ENCODE results near the gene PTPRH. TPM values are rescaled to one million over a fixed set of nuclear protein-coding genes. Genes with fewer than 3 reads are reported as not detected.

The PTPRH gene
- total RNA-seq, 1 donor from 2014 or later, result 1.0 TPM

DNA sequence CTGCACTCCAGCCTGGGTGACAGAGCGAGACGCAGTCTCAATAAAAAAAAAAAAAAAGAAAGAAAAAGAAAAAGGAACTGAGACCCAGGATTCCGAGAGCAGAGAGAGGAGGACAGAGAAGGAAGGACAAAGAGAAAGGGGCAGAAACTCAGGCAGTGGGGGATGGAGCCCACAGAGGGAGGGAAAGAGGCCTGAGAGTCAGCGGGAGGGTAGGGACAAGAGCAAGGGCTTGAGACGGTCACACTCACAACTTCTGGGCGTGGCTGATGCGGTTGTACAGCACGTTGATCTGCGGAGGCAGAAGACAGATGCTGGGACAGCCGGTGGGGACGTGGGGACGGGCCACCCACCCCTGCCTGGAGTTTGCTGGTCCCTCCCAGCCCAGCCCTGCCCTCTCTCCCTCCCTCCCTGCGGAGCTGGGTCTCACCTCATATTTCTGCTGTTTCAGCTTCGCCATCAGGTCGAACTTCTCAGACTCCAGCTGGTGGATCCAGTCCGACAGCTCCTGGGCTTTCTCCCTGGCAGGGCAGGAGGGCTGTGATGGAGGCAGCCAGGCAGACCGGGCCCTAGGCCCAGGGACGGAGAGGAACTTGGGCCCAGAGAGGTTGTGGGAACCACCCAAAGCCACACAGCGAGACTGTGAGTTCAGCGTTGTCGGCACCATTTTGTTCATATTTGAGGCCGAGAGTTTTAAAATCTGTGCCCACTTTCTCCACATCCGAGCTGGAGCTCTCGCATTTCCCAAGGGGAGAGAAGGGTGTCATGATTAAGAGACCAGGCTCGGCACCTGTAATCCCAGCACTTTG is 75.5 kb downstream of the PTPRH start:
- H3K4me3 ChIP-seq (ENCODE audit: insufficient read depth, low read depth, low read length), result no peak overlapping the region
- Mint-ChIP-seq H3K4me3 (ENCODE audit: unreplicated experiment) (no peak overlapping the region), H3K27me3 (ENCODE audit: low read depth, unreplicated experiment) (peaks cover 16% of the 10 kb centered on the region), H3K9me3 (ENCODE audit: unreplicated experiment) (no peaks in the 10 kb centered on the region), H3K4me1 (ENCODE audit: low read depth, unreplicated experiment) (no peaks in the 10 kb centered on the region), H3K27ac (ENCODE audit: unreplicated experiment) (no peak overlapping the region), H3K36me3 (ENCODE audit: low read depth, unreplicated experiment) (no peaks in the 10 kb centered on the region)
- DNase-seq (ENCODE audit: low read depth) (no peak), FAIRE-seq (no peak)
- no peak overlapping the region for H3K9ac ChIP-seq (ENCODE audit: low read length)
- no peaks in the 10 kb centered on the region for H3K9me3 ChIP-seq (ENCODE audit: insufficient read depth, low read depth, low read length)
- H3K27ac ChIP-seq (ENCODE audit: low read depth, low read length), result no peak overlapping the region
- TF ChIP-seq CTCF (IDR thresholded peaks at IDR 0.05; ENCODE audit: insufficient read depth, low read depth, low read length) (no peak), EZH2 (IDR thresholded peaks at IDR 0.05; ENCODE audit: insufficient read depth, low read length) (no peak)
- no peaks in the 10 kb centered on the region for H3K36me3 ChIP-seq (ENCODE audit: insufficient read depth, low read length)
- H3K79me2 ChIP-seq (ENCODE audit: insufficient read depth, low read length), result no peaks in the 10 kb centered on the region
- no peaks in the 10 kb centered on the region for H3K4me1 ChIP-seq (ENCODE audit: insufficient read depth, low read length)
- no peaks in the 10 kb centered on the region for H4K20me1 ChIP-seq (ENCODE audit: insufficient read depth, low read length)
- H3K27me3 ChIP-seq (ENCODE audit: insufficient read depth, low read length), result peaks cover 3% of the 10 kb centered on the region
- no peak overlapping the region for H2AFZ ChIP-seq (ENCODE audit: low read depth, low read length)
- H3K4me2 ChIP-seq (ENCODE audit: low read length), result no peak overlapping the region

DNA sequence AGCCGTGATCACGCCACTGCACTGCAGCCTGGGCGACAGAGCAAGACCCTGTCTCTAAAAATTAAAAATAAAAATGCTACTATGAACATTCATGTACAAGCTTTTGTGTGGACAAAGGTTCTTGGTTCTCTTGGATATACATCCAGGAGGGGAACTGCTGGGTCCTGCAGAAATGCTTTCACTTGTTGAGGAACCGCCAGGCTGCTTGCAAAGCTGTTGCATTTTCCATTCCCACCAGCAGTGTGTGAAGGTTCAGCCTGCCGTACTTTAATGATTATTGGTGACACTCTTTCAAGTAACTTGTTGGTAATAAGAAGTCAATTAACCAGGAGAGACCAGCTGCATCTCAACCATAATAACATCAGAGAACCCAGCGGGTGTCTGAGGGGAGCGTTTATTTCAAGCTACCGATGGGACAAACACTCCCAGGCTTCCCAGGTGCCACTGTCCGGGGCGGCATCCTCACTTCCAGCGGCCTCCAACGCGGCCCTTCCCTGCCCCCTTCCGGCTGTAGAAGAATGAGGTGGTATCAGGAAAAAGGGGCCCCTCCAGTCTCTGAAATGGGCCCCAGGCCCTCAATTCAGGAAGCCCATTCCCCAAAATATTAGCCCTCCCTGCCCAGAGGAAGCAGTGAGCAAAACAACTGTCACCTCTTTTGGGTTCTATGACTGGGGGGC is 76.7 kb downstream of the PTPRH start:
- Histone ChIP-seq H3K27me3 (ENCODE audit: insufficient read depth, low read length) (peaks cover 3% of the 10 kb centered on the region), H3K27ac (ENCODE audit: low read depth, low read length) (no peak overlapping the region), H2AFZ (ENCODE audit: low read depth, low read length) (no peak overlapping the region), H3K9ac (ENCODE audit: low read length) (no peak overlapping the region), H3K4me1 (ENCODE audit: insufficient read depth, low read length) (no peaks in the 10 kb centered on the region), H3K9me3 (ENCODE audit: insufficient read depth, low read depth, low read length) (no peaks in the 10 kb centered on the region), H3K79me2 (ENCODE audit: insufficient read depth, low read length) (no peaks in the 10 kb centered on the region), H3K36me3 (ENCODE audit: insufficient read depth, low read length) (no peaks in the 10 kb centered on the region), H4K20me1 (ENCODE audit: insufficient read depth, low read length) (no peaks in the 10 kb centered on the region), H3K4me3 (ENCODE audit: insufficient read depth, low read depth, low read length) (no peak overlapping the region), H3K4me2 (ENCODE audit: low read length) (no peak overlapping the region)
- no peak for DNase-seq (ENCODE audit: low read depth)
- Mint-ChIP-seq H3K27me3 (ENCODE audit: low read depth, unreplicated experiment) (peaks cover 15% of the 10 kb centered on the region), H3K4me3 (ENCODE audit: unreplicated experiment) (no peak overlapping the region), H3K36me3 (ENCODE audit: low read depth, unreplicated experiment) (no peaks in the 10 kb centered on the region), H3K27ac (ENCODE audit: unreplicated experiment) (no peak overlapping the region), H3K4me1 (ENCODE audit: low read depth, unreplicated experiment) (no peaks in the 10 kb centered on the region), H3K9me3 (ENCODE audit: unreplicated experiment) (no peaks in the 10 kb centered on the region)
- FAIRE-seq, result no peak
- TF ChIP-seq CTCF (IDR thresholded peaks at IDR 0.05; ENCODE audit: insufficient read depth, low read depth, low read length), result no peak
- no peak for TF ChIP-seq EZH2 (IDR thresholded peaks at IDR 0.05; ENCODE audit: insufficient read depth, low read length)

GRCh38 chr19:55131421-55131820 is 77.9 kb downstream of the PTPRH start:
- Histone ChIP-seq H3K4me1 (ENCODE audit: insufficient read depth, low read length) (no peaks in the 10 kb centered on the region), H3K9ac (ENCODE audit: low read length) (no peak overlapping the region), H3K27me3 (ENCODE audit: insufficient read depth, low read length) (peaks cover 3% of the 10 kb centered on the region), H3K9me3 (ENCODE audit: insufficient read depth, low read depth, low read length) (no peaks in the 10 kb centered on the region), H3K27ac (ENCODE audit: low read depth, low read length) (no peak overlapping the region), H2AFZ (ENCODE audit: low read depth, low read length) (no peak overlapping the region), H3K36me3 (ENCODE audit: insufficient read depth, low read length) (no peaks in the 10 kb centered on the region), H3K4me2 (ENCODE audit: low read length) (no peak overlapping the region), H3K79me2 (ENCODE audit: insufficient read depth, low read length) (no peaks in the 10 kb centered on the region), H3K4me3 (ENCODE audit: insufficient read depth, low read depth, low read length) (no peak overlapping the region), H4K20me1 (ENCODE audit: insufficient read depth, low read length) (no peaks in the 10 kb centered on the region)
- Mint-ChIP-seq H3K4me3 (ENCODE audit: unreplicated experiment) (no peak overlapping the region), H3K27me3 (ENCODE audit: low read depth, unreplicated experiment) (peaks cover 23% of the 10 kb centered on the region), H3K36me3 (ENCODE audit: low read depth, unreplicated experiment) (no peaks in the 10 kb centered on the region), H3K4me1 (ENCODE audit: low read depth, unreplicated experiment) (no peaks in the 10 kb centered on the region), H3K9me3 (ENCODE audit: unreplicated experiment) (no peaks in the 10 kb centered on the region), H3K27ac (ENCODE audit: unreplicated experiment) (no peak overlapping the region)
- FAIRE-seq (no peak), DNase-seq (ENCODE audit: low read depth) (no peak)
- TF ChIP-seq CTCF (IDR thresholded peaks at IDR 0.05; ENCODE audit: insufficient read depth, low read depth, low read length) (no peak), EZH2 (IDR thresholded peaks at IDR 0.05; ENCODE audit: insufficient read depth, low read length) (no peak)

Measured in astrocyte (in vitro differentiated cells and primary cell).